ENCODE data around the gene MMP15. TPM values are rescaled to one million over a fixed set of nuclear protein-coding genes. Genes with fewer than 3 reads are reported as not detected.

The MMP15 gene
- total and polyA plus RNA-seq, 2 of the 4 experiments (the other 2 are of a cell fraction): 0.18 to 0.56 TPM

GRCh38 chr16:58001781-58002415 is 23.7 kb upstream of the MMP15 start:
- Histone ChIP-seq H3K9me1 (ENCODE audit: insufficient read depth, low read length) (peaks cover 11% of the 10 kb centered on the region; the same call in 1 of the 2 replicates), H3K4me2 (ENCODE audit: low read depth, low read length) (peak overlapping the region; percentile 91), H3K36me3 (ENCODE audit: control insufficient read depth, insufficient read depth, low read length) (peaks cover 22% of the 10 kb centered on the region), H3K9me3 (ENCODE audit: control insufficient read depth, insufficient read depth, low read length) (no peaks in the 10 kb centered on the region), H2BK120ac (ENCODE audit: low read depth, low read length) (no peak overlapping the region), H2AK9ac (replicated peaks; ENCODE audit: low read depth, low read length, poor library complexity) (no peak overlapping the region), H3K4me1 (ENCODE audit: control insufficient read depth, insufficient read depth, low read length) (peaks cover 12% of the 10 kb centered on the region), H3K23ac (ENCODE audit: low read depth, low read length) (peak overlapping the region; percentile 18; the same call in 1 of the 2 replicates), H3K4me3 (ENCODE audit: insufficient read depth, low read depth, low read length) (peak overlapping the region; percentile 70), H2BK20ac (ENCODE audit: low read depth, low read length) (no peak overlapping the region), H4K5ac (ENCODE audit: low read depth, low read length) (peak overlapping the region; percentile 23; the same call in 1 of the 2 replicates), H3K18ac (ENCODE audit: low read depth, low read length) (no peak overlapping the region), H2BK5ac (ENCODE audit: low read depth, low read length, poor library complexity, severe bottlenecking) (no peak overlapping the region), H2AK5ac (ENCODE audit: low read depth, low read length) (no peak overlapping the region; the same call in 1 of the 2 replicates), H3K9ac (ENCODE audit: low read depth, low read length) (peak overlapping the region; percentile 64), H3K4ac (ENCODE audit: low read depth, low read length) (no peak overlapping the region), H2AFZ (replicated peaks; ENCODE audit: low read length, poor library complexity) (peak overlapping the region; percentile 36), H4K20me1 (ENCODE audit: insufficient read depth, low read length) (peaks cover 10% of the 10 kb centered on the region; the same call in 1 of the 2 replicates), H3K27ac (ENCODE audit: insufficient read depth, low read length) (no peak overlapping the region; the same call in 1 of the 2 replicates), H3K56ac (ENCODE audit: extremely low read depth, insufficient read depth, low read length) (no peak overlapping the region), H3K14ac (replicated peaks; ENCODE audit: low read depth, low read length) (peak overlapping the region; percentile 4; the same call in 1 of the 2 replicates), H4K8ac (ENCODE audit: low read depth in 2 of 2, low read length in 2 of 2) (peak overlapping the region in 1 of 2 experiments; percentile 50; a peak in 1 of 4 replicates), H2BK15ac (ENCODE audit: low read depth, low read length) (no peak overlapping the region), H3K27me3 (ENCODE audit: control insufficient read depth, insufficient read depth, low read length) (no peaks in the 10 kb centered on the region), H4K91ac (ENCODE audit: insufficient read depth, low read depth, low read length) (no peak overlapping the region), H3K79me1 (ENCODE audit: low read depth in 1 of 2, low read length in 2 of 2) (peaks cover 18 to 47% of the 10 kb centered on the region in 2 experiments)
- ChIA-PET CTCF (interaction anchor here (0.6 to 1.4 kb wide), 4 partner anchors 95 to 421 kb away, joined by 3 to 6 read pairs (median 3); no protein-coding TSS in a partner anchor), POLR2A (ENCODE audit: unreplicated experiment) (no interaction called here)
- no TSS peak for BruUV-seq (replicated peaks)
- in situ Hi-C loops (cut with MboI; ENCODE audit: low sequenced_read_pairs) (loop anchor here (5.0 to 10.0 kb wide), 3 partner anchors 105 to 437 kb away; no protein-coding TSS in a partner anchor), dilution Hi-C loops (cut with HindIII; ENCODE audit: low sequenced_read_pairs, unreplicated experiment) (no loop called here), intact Hi-C loops (cut with micrococcal nuclease) (loop anchor here (1.0 to 10.0 kb wide), 6 partner anchors 103 to 425 kb away; no protein-coding TSS in a partner anchor)
- DNase-seq (no peak), ATAC-seq (ENCODE audit: low read depth) (no peak)
- 20% methylated on average over 1 of the region's 10 CpGs; no CpG with 5 or more reads in 1 of the 2 experiments for WGBS, 2 experiments (ENCODE audit: extremely low coverage in 2 of 2, insufficient read length in 1 of 2)
- TF ChIP-seq MAFK (IDR thresholded peaks at IDR 0.05; ENCODE audit: low read depth, low read length) (no peak), MAZ (IDR thresholded peaks at IDR 0.05; ENCODE audit: borderline replicate concordance, low read depth, low read length) (no peak), NFE2L2 (IDR thresholded peaks at IDR 0.05; ENCODE audit: low read depth, low read length) (no peak), RAD21 (IDR thresholded peaks at IDR 0.05; ENCODE audit: low read length) (no peak), ELK1 (IDR thresholded peaks at IDR 0.05; ENCODE audit: borderline replicate concordance, low read depth, low read length) (no peak), CTCF (conservative IDR thresholded peaks at IDR 0.05; ENCODE audit: low read depth, low read length) (no peak), SMC3 (IDR thresholded peaks at IDR 0.05; ENCODE audit: low read depth, low read length) (no peak), FOS (IDR thresholded peaks at IDR 0.05; ENCODE audit: low read depth, low read length) (no peak), POLR2A (IDR thresholded peaks at IDR 0.05; ENCODE audit: low read depth, low read length) (no peak), BHLHE40 (IDR thresholded peaks at IDR 0.05; ENCODE audit: low read depth, low read length) (no peak), RCOR1 (IDR thresholded peaks at IDR 0.05; ENCODE audit: insufficient replicate concordance, low read length) (no peak), USF2 (IDR thresholded peaks at IDR 0.05; ENCODE audit: low read depth, low read length) (no peak), MXI1 (IDR thresholded peaks at IDR 0.05; ENCODE audit: borderline replicate concordance, low read depth, low read length) (no peak), RFX5 (IDR thresholded peaks at IDR 0.05; ENCODE audit: low read depth, low read length) (no peak)

Measured in IMR-90 (cell line).